Mucosa of descending colon (tissue), 3 donors: Measurements from ENCODE around the gene ARSB. TPM values are rescaled to one million over a fixed set of nuclear protein-coding genes. Genes with fewer than 3 reads are reported as not detected.
"Not testable (repeated sequence)": the region's sequence is repeated elsewhere in the genome, so short reads cannot be mapped to it uniquely, and the experiment has no call there.

Source experiments
- ATAC-seq: fragments of 200-7000 bp; cut with Tn5 transposase; one replicate; pipeline ENCODE4 v1.9.1; 2020; ENCODE audit warnings: mild to moderate bottlenecking, moderate library complexity
- DNase-seq, 3 donors: peaks; one replicate each; pipeline ENCODE4 v3.0.0-alpha.2; 2020
- H3K36me3 ChIP-seq: fragments of 200-600 bp; one replicate; pipeline ENCODE4 v1.8.0; 2021; ENCODE audit warnings: low read depth, mild to moderate bottlenecking
- H3K4me1 ChIP-seq: fragments of 200-600 bp; one replicate; pipeline ENCODE4 v1.8.0; 2021; ENCODE audit warnings: low read depth, mild to moderate bottlenecking
- H3K4me3 ChIP-seq: fragments of 200-600 bp; one replicate; pipeline ENCODE4 v1.8.0; 2021; ENCODE audit warnings: mild to moderate bottlenecking
- H3K9me3 ChIP-seq: fragments of 200-600 bp; one replicate; pipeline ENCODE4 v1.8.0; 2021; ENCODE audit warnings: mild to moderate bottlenecking
- intact Hi-C, 2 donors: fragments of 100-400 bp; cut with DNase I in 1 of 2; cut with micrococcal nuclease in 1 of 2; formaldehyde crosslinking; loops; one replicate each; pipeline versions ENCODE4 v1.11.0 to v1.11.1; 2022; cut with DNase I, micrococcal nuclease
- total RNA-seq, 3 donors: library from RNA; stranded (reverse); fragmentation: NEBNext Ultra II Directional in 2 of 3; extraction: Animal tissue kit (Norgen Biotek cat#: 25700) in 2 of 3; gene quantifications; one replicate each; pipeline versions ENCODE4 v1.2.1 to v1.2.4, GENCODE V29; 2021 to 2023
- TF ChIP-seq, protein P1 (sequence below): fragments of 200-600 bp; IDR thresholded peaks from one replicate; pipeline ENCODE4 v1.8.0; 2022; ENCODE audit warnings: antibody characterized with exemption, mild to moderate bottlenecking
- donor health status: DM: no; HTN: no; CAD: no; lungs with moderate emphysema.
- donor health status: DM: no; HTN: no; CAD: no.
- donor health status: DM: no; HTN: yes; CAD: no.

The ARSB gene
- total RNA-seq, 3 donors from 2014 or later, result 8.1 to 14.4 (median 14.1) TPM

DNA sequence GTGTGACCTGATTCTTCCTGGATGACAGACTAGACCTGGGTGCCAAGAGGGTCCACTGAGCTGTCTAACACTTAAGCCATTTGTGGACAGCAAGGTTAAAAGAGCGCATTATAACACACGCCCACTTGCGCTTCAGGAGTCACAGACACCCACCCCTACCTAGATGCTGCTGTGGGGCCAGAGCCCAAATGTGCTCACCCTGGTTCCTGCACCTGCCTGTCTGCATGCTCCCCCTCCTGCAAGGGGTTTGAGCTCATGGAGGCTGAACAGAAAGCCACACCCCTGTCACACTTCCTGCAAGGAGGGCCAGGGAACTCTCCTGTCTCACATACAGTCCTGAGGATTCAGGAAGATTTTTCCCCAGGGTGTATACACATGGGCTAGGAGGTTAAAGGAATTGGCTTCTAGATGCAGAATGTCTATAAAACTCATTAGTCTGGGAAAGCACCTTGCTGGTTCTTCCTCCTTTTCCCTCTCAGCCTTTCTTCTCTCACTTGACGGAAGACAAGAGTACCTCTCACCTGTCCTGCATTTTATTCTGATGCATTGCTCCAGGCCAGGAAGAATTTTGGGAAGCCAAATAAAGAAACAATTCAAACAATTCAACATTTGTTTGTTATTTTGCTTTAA lies 249.2 kb downstream of the ARSB start:
- TF ChIP-seq, protein P1, sequence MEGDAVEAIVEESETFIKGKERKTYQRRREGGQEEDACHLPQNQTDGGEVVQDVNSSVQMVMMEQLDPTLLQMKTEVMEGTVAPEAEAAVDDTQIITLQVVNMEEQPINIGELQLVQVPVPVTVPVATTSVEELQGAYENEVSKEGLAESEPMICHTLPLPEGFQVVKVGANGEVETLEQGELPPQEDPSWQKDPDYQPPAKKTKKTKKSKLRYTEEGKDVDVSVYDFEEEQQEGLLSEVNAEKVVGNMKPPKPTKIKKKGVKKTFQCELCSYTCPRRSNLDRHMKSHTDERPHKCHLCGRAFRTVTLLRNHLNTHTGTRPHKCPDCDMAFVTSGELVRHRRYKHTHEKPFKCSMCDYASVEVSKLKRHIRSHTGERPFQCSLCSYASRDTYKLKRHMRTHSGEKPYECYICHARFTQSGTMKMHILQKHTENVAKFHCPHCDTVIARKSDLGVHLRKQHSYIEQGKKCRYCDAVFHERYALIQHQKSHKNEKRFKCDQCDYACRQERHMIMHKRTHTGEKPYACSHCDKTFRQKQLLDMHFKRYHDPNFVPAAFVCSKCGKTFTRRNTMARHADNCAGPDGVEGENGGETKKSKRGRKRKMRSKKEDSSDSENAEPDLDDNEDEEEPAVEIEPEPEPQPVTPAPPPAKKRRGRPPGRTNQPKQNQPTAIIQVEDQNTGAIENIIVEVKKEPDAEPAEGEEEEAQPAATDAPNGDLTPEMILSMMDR, result no peak
- no peak for DNase-seq
- intact Hi-C loops, result no loop called here
- Histone ChIP-seq H3K4me3 (no peak overlapping the region), H3K36me3 (no peaks in the 10 kb centered on the region), H3K4me1 (no peaks in the 10 kb centered on the region), H3K9me3 (no peaks in the 10 kb centered on the region)
- peak; percentile 75 for ATAC-seq

DNA sequence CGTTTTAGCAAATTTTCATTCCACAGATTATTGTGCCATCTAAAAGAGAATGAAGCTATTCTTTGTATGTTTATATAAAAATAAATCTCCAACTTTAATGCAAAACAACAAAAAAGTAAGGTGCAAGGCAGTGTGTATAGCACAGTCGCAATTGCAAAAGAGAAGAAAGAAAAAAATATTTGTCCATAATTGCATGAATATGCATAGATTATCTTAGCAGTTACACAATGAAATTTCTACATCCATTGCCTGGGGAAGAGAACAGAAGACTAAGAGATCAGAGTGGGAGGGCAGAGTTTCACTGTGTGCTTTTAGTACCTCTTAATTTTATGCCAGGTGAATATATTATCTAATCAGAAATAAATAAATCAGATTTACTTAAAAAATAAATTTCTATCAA lies 250.2 kb downstream of the ARSB start:
- TF ChIP-seq, protein P1, result no peak
- ATAC-seq (no peak), DNase-seq (no peak)
- intact Hi-C loops, result no loop called here
- Histone ChIP-seq H3K4me3 (no peak overlapping the region), H3K36me3 (no peaks in the 10 kb centered on the region), H3K4me1 (no peaks in the 10 kb centered on the region), H3K9me3 (no peaks in the 10 kb centered on the region)

DNA sequence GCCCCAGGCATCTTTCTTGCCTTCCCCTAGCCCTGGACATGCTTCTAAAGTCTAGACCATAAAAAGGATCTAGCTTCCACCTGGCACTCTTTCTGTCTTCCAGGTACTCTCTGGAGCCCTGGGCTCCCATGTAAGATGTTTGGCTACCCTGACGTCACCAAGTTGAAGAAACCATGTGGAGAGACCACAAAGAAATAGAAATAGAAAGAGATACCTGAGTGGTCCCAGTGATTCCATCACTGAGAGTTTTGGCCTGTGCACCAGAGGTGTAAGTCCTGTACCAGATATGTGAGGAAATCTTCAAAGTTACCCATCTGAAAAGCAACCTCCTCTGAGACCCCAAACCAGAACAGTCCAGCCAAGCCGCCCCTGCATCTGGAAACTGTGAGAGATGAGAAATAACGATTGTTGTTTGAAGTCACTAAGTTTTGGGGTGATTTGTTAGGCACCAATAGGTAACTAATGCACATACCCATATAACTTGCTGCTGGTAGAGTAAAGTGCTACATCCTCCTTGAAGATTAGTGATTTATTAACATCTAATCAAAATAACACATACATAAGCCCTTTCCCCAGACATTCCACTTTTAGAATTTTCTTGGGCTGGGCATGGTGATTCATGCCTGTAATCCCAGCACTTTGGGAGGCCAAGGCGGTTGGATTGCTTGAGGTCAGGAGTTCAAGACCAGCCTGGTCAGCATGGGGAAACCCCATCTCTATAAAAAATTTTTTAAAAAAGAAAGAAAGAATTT lies 250.8 kb downstream of the ARSB start:
- no peak overlapping the region for H3K4me3 ChIP-seq
- ATAC-seq (no peak), DNase-seq (no peak)
- no peaks in the 10 kb centered on the region for H3K4me1 ChIP-seq
- intact Hi-C loops, result no loop called here
- H3K36me3 ChIP-seq, result no peaks in the 10 kb centered on the region
- no peaks in the 10 kb centered on the region for H3K9me3 ChIP-seq
- TF ChIP-seq, protein P1, result no peak

GRCh38 chr5:78732721-78733120 lies 252.4 kb downstream of the ARSB start:
- ATAC-seq, H3K4me3 ChIP-seq, H3K4me1 ChIP-seq, intact Hi-C loops, DNase-seq, H3K9me3 ChIP-seq, H3K36me3 ChIP-seq: not testable (repeated sequence)

GRCh38 chr5:78731884-78732283 lies 253.2 kb downstream of the ARSB start:
- H3K36me3 ChIP-seq, result no peaks in the 10 kb centered on the region
- no peaks in the 10 kb centered on the region for H3K4me1 ChIP-seq
- H3K4me3 ChIP-seq, result no peak overlapping the region
- ATAC-seq (no peak), DNase-seq (no peak)
- TF ChIP-seq, protein P1, result no peak
- H3K9me3 ChIP-seq, result no peaks in the 10 kb centered on the region
- intact Hi-C loops, result no loop called here

GRCh38 chr5:78730300-78731094 lies 254.6 kb downstream of the ARSB start:
- no peaks in the 10 kb centered on the region for H3K4me1 ChIP-seq
- TF ChIP-seq, protein P1, result no peak
- H3K36me3 ChIP-seq, result no peaks in the 10 kb centered on the region
- H3K9me3 ChIP-seq, result no peaks in the 10 kb centered on the region
- ATAC-seq, result no peak
- no peak for DNase-seq
- intact Hi-C loops, result no loop called here
- no peak overlapping the region for H3K4me3 ChIP-seq
